Suppressor macrophage treated with lipopolysaccharide for 1 hour (primary cell): Measurements from ENCODE around the gene PON2.
"Not testable (repeated sequence)": the region's sequence is repeated elsewhere in the genome, so short reads cannot be mapped to it uniquely, and the experiment has no call there.

Experiments
- DNase-seq, 3 donors: peaks; one replicate each; pipeline ENCODE4 v3.0.0-alpha.2; 2020 to 2022

Gene PON2

GRCh38 chr7:95404316-95404865 lies 30.4 kb downstream of the PON2 start:
- no peak for DNase-seq

DNA sequence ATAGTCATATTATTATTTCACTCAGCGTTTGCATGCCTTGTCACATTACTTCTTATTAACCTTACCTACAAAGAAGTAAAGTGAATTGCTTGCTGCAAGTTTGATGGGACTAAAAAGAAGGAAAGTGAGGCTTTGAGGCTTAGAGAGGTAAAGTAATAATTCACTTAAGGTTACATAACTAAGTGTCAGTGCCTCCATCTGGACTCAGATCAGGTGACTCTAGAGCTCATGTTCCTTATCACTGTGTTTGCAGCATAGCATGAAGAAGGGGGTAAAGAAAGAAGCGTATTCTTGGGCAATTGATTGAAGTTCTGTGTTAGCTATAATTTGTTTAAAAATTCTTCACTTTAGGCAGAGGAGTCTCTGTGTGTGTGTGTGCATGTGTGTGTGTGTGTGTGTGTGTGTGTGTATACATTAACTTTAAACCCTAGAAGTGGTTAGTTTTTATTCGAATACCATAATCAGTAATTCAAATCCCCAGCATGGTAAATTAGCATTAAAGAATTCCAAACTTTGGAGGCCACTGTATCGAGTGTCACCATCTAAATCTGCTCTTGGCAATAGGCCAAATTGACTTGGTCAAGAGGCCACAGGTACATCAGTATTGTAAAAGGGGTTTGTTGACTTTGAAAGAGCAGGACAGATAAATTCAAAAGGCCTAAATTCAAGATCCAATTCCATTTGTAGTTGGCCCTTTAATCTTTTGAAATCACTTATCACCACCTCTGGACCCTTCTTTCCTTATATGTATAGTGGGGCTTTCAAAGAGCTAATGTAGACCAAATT lies 36.5 kb downstream of the PON2 start:
- no peak for DNase-seq

GRCh38 chr7:95397381-95397780 lies 37.4 kb downstream of the PON2 start:
- DNase-seq, result no peak

DNA sequence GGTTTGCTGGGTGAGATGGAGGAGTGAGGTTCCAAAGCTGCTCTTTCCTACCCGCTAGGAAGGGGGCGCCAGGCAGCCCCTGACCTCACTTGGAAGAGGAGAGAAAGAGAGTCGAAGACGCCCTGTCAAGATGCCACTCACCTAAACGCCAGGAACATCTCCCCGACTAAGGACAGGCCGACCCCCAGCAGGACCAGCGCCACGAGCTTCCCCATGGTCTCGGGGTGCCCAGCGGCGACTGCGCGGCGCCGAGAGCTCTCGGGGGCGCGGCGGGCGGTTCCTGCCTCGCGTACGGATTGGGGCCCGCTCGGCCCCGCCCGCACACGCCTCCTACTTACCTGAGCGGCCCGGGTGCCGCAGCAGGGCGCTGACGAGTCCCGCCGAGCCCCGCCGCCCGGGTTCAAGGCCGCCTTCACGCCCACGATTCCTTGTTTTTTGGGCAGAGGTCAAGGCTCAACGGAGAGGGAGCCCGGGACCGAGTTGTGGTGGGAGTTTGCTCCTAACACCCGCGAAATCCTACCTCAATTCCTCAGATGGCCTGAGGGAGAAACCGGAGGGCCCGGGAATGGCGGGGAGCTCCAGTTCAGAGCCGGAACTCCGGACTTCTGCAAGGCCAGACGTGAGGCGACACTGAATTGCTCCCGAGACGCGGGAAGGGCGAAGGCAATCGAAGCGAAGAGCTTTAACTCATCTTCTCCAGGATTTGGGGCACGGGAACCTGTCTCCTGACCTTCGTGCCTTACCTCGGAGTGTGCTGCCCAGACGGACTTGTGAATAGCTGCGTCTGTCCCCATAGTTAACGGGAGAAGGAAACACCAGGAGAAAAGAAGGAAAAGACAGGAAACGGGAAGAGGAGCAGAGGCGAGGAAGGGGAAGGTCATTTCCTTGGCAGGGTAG lies 38.4 kb downstream of the PON2 start, which contains the start of gene PON3:
TSS of gene PON3 (minus strand) at position 240 of the 897 bp plus-strand sequence. CDS start at position 215, 25 bp downstream.
- DNase-seq, result peak; percentile 24 to 42 (median 40)

DNA sequence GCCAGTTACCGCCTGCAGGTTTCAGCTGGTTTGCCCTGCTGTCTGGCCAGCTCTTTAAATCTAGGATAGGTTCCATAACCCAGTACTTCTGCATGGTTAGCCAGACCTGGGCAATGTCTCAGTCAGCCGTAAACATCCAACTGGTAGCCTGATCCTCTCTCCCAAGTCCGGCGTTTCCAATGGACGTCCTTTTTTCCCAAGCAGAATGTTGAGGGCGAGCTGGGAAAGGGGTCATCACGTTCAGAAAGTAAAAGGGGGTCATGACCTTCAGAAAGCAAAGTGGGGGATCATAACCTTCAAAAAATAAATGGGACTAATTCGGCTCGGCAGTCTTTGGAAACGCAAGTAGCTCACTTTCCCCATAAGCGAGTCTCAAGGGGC lies 39.1 kb downstream of the PON2 start:
- no peak for DNase-seq

- no peak for DNase-seq
These were observed 40.5 kb downstream of the PON2 start for GRCh38 chr7:95394370-95394769.

DNA sequence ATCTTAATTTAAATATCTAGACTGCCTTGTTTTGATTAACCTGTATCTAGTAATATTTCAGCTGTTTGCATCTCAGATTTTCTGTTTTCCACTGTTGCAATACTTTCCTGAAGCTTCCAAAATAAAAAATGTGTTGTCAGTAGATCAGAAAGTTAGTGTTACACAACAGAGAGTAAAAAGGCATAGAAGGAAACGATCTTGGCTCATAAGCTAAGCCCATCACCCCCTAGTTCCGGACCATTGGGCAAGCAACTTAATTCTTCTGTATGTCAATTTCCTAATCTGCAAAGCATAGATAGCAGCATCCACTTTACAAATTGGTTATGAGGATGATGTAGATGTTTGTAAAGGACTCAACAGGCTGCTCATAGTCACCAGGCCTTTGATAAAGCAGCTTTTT lies 43.1 kb downstream of the PON2 start:
- no peak for DNase-seq

GRCh38 chr7:95389516-95389915 lies 45.3 kb downstream of the PON2 start:
- DNase-seq, result no peak

GRCh38 chr7:95379457-95379856 lies 55.4 kb downstream of the PON2 start:
- not testable (repeated sequence) for DNase-seq

- DNase-seq, result no peak
These were observed 58.0 kb downstream of the PON2 start for GRCh38 chr7:95376632-95377400.

DNA sequence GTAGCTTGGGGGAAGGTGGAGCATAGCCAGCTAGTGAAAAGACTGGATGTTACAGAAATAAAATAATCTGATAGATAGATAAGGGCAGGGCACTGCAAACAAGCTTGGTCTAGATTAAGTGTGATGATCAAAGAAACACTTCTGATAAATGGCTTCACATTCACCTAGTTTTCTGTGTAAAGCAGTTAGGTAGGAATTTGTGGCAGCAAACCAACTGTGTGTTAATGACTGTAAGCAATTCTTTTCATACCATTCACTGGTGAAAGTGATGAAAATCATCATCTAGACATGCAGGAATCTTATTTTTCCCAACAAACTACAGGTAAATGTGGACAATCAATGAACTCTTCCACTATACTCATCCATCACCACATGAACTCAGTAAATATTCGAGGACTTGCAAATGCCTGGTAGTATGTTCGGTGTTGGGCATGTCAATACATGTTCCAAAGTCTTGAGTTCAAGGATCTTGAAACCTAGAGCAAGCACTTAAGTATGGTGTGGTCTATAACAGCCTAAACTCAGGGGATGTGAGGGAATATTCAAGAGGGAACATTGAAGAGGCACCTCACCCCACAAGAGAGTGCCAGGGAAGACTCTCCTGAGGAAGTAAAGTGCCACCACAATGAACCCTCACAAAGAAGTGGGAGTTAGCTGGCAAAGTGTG lies 59.1 kb downstream of the PON2 start:
- DNase-seq, result no peak

DNA sequence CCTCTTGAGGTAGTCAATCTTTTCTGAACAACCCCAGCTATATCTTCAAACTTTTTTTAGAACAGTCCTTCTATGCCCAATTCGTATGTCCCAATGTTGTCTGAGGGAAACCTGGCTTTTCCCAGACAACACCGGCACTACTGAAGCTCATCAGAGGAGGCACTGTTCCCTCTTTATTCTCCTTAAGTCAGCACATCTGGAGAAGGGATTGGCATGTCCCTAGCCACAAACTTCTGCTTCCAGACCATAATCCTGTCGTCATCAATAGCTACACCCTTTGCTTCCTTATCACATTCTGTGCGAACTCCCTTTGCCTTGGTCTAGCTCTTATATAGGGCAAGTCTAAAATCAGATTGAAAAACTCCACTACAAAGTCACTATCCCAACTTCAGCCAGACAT lies 61.5 kb downstream of the PON2 start:
- DNase-seq, result peak in 2 of 3 donors; percentile 6 to 14

DNA sequence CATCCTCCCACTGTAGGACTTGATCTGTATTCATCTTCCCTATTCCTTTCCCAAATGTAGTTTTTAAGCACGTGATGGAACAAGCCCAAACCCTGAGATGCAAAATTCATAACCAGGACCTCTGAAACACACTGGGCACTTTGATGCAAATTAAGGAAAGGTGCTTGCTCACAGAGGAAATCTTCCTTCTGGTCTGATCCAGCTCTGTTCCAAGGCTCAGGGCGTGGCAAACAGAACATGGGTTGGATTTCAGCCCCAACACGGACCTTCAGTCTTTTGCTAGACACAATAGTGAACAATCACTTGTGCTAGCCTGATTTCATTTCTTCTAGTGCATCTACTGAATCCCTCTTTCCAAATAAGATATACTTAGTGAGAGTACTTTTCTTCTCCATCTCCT lies 66.6 kb downstream of the PON2 start:
- no peak for DNase-seq

GRCh38 chr7:95367606-95368005 lies 67.2 kb downstream of the PON2 start:
- no peak for DNase-seq

- DNase-seq, result no peak
These were observed 69.7 kb downstream of the PON2 start for GRCh38 chr7:95365151-95365550.

DNA sequence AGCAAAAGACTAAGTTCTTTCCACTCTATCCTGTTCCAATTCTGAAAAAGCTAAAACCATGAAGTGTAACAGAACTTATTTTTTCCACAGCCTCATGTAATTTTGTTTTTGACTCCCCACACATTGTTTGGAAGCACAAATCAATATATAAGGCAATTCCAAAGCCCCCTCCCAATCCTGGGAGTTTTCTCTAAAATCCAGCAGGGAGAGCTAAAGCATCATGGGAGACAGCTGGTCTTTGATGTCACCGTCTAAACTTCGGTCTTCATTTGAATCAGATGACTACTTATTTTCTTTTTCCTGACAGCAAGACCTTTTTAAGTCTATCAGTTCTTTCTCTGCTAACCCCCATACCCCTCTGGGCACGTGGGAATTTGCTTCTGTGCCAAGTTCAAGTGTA lies 77.2 kb downstream of the PON2 start:
- no peak for DNase-seq
